Loucy (cell line): ENCODE data around the gene MAB21L3.

Experiments
- H2AFZ ChIP-seq: fragments of 200-600 bp; sonication (generic); 2 replicates; pipeline ENCODE4 v1.6.0; 2016; ENCODE audit warnings: antibody characterized with exemption, mild to moderate bottlenecking, low read length, moderate library complexity
- H3F3A ChIP-seq: fragments of 200-600 bp; 2 replicates; pipeline ENCODE4 v1.6.0; 2016; ENCODE audit warnings: antibody characterized with exemption, low read depth, mild to moderate bottlenecking
- H3K27me3 ChIP-seq: fragments of 200-600 bp; sonication (generic); 2 replicates; pipeline ENCODE4 v1.6.1; 2014; ENCODE audit warnings: low read length, mild to moderate bottlenecking; ENCODE audit not compliant: insufficient read depth, poor library complexity, severe bottlenecking
- H3K36me3 ChIP-seq: fragments of 200-600 bp; sonication (generic); 2 replicates; pipeline ENCODE4 v1.6.1; 2016; ENCODE audit warnings: low read length; ENCODE audit not compliant: insufficient read depth
- H3K4me1 ChIP-seq: fragments of 200-600 bp; sonication (generic); 2 replicates; pipeline ENCODE4 v1.5.1; 2014; ENCODE audit warnings: low read length, mild to moderate bottlenecking; ENCODE audit not compliant: insufficient read depth, poor library complexity, severe bottlenecking
- H3K4me2 ChIP-seq: fragments of 200-600 bp; sonication (generic); 2 replicates; pipeline ENCODE4 v1.6.0; 2014; ENCODE audit warnings: antibody characterized with exemption, low read length, low read depth, mild to moderate bottlenecking; ENCODE audit not compliant: poor library complexity, severe bottlenecking
- H3K4me3 ChIP-seq: fragments of 200-600 bp; sonication (generic); 2 replicates; pipeline ENCODE4 v1.5.1; 2014; ENCODE audit warnings: low read length, mild to moderate bottlenecking, mixed read lengths; ENCODE audit not compliant: poor library complexity, severe bottlenecking
- H3K79me2 ChIP-seq: fragments of 200-600 bp; sonication (generic); 2 replicates; pipeline ENCODE4 v1.6.1; 2014; ENCODE audit warnings: low read length; ENCODE audit not compliant: insufficient read depth
- H3K9ac ChIP-seq: fragments of 200-600 bp; sonication (generic); 2 replicates; pipeline ENCODE4 v1.6.0; 2014; ENCODE audit warnings: mild to moderate bottlenecking, low read depth, low read length, moderate library complexity; ENCODE audit not compliant: poor library complexity, severe bottlenecking
- H3K9me2 ChIP-seq: fragments of 200-600 bp; sonication (generic); replicated peaks from 2 replicates; pipeline ENCODE4 v1.6.1; 2016; ENCODE audit warnings: low read depth, low read length, mixed read lengths
- H3K9me3 ChIP-seq: fragments of 200-600 bp; sonication (generic); 2 replicates; pipeline ENCODE4 v1.6.1; 2014; ENCODE audit warnings: mild to moderate bottlenecking, antibody characterized with exemption, low read length, low read depth; ENCODE audit not compliant: insufficient read depth
- H4K20me1 ChIP-seq: fragments of 200-600 bp; sonication (generic); 2 replicates; pipeline ENCODE4 v1.6.0; 2014; ENCODE audit warnings: antibody characterized with exemption, low read length, mild to moderate bottlenecking; ENCODE audit not compliant: insufficient read depth, poor library complexity, severe bottlenecking
- EZH2phosphoT487 ChIP-seq: fragments of 200-600 bp; IDR thresholded peaks from 2 replicates; pipeline ENCODE4 v1.6.1; 2018; ENCODE audit warnings: antibody characterized with exemption, mild to moderate bottlenecking, moderate library complexity, borderline replicate concordance
- TF ChIP-seq, protein P1 (sequence below): fragments of 200-600 bp; sonication (generic); conservative IDR thresholded peaks from 2 replicates; pipeline ENCODE4 v1.5.1; 2014; ENCODE audit warnings: mild to moderate bottlenecking, antibody characterized with exemption, low read length

MAB21L3 gene

DNA sequence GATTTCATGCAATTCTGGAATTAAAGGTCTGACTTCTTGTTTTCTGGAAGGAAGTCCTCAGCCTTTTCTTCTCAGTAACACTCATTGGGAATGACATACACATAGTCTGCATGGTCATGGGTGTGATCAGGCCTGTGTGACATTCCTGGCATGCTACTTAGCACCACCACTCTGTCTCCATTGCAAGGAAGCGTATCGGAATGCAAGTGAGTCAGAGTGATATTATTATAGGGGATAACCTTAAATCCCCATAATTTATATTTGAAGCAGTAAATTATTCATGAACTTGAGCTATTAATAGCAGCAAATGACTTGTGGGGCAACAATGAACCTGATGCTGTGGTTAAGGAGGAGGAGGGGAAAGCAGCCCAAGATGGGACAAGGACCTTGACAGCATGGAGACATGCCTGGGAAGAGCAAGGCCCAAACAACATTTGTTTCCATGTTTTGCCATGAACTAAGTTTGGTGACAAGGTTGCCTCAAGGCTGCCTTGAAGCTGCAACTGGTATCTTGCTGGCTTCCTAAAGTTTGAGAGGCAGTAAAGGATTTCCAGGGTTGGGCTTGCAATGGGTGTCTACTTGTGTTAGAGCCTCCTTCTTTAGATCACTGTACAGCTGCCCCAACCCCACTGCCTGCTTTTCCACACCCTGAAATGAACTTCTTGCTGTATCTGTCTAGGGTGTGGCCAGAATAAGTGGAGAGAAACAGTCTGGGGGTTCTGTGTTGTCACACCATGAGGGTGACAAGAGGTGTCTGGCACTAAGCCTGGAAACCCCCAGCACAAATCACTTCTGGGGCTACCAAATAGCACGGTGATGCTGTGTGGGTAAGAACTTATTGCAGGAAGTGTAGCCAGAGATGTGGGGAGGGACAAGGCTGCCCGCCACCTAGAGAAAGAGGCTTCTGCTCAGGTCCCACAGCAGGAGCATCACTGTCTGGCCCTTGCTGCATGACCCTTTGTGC is 4.6 kb downstream of the MAB21L3 start:
- Histone ChIP-seq H3K4me1 (no peaks in the 10 kb centered on the region), H3K9ac (no peak overlapping the region), H4K20me1 (no peaks in the 10 kb centered on the region), H3K27me3 (no peaks in the 10 kb centered on the region), H3K4me3 (no peak overlapping the region), H3K9me2 (no peaks in the 10 kb centered on the region), H3K4me2 (no peak overlapping the region), H3K36me3 (no peaks in the 10 kb centered on the region), H2AFZ (no peak overlapping the region), H3K79me2 (no peaks in the 10 kb centered on the region), H3F3A (no peaks in the 10 kb centered on the region), H3K9me3 (no peaks in the 10 kb centered on the region)
- TF ChIP-seq EZH2phosphoT487 = no peak
- TF ChIP-seq, protein P1, sequence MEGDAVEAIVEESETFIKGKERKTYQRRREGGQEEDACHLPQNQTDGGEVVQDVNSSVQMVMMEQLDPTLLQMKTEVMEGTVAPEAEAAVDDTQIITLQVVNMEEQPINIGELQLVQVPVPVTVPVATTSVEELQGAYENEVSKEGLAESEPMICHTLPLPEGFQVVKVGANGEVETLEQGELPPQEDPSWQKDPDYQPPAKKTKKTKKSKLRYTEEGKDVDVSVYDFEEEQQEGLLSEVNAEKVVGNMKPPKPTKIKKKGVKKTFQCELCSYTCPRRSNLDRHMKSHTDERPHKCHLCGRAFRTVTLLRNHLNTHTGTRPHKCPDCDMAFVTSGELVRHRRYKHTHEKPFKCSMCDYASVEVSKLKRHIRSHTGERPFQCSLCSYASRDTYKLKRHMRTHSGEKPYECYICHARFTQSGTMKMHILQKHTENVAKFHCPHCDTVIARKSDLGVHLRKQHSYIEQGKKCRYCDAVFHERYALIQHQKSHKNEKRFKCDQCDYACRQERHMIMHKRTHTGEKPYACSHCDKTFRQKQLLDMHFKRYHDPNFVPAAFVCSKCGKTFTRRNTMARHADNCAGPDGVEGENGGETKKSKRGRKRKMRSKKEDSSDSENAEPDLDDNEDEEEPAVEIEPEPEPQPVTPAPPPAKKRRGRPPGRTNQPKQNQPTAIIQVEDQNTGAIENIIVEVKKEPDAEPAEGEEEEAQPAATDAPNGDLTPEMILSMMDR = no peak

DNA sequence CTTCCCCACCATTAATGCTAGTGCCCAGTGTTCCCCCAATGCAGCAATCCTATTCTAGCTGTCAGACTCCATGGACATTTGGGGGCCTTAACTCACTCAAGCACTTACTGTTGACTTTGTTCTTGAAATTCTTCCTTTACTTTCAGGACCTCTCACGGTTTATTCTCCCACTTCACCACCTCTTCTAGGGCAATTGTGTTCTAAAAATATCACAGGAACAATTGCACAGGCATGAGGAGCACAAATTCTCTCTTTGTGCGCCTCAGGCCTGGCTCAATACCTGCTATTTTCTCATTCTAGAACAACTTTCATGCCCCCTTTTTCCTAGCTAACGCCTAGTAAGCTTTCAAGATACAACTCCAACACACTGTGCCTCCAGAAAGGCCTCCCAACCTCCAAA is 7.3 kb downstream of the MAB21L3 start:
- H4K20me1 ChIP-seq = no peaks in the 10 kb centered on the region
- H3K4me1 ChIP-seq = no peaks in the 10 kb centered on the region
- H3K9me2 ChIP-seq = no peaks in the 10 kb centered on the region
- TF ChIP-seq EZH2phosphoT487 = no peak
- TF ChIP-seq, protein P1 = no peak
- H3K4me3 ChIP-seq = no peak overlapping the region
- no peaks in the 10 kb centered on the region for H3K36me3 ChIP-seq
- H3K4me2 ChIP-seq = no peak overlapping the region
- no peaks in the 10 kb centered on the region for H3K27me3 ChIP-seq
- H3F3A ChIP-seq = no peaks in the 10 kb centered on the region
- H3K9ac ChIP-seq = no peak overlapping the region
- H3K9me3 ChIP-seq = no peaks in the 10 kb centered on the region
- no peak overlapping the region for H2AFZ ChIP-seq
- no peaks in the 10 kb centered on the region for H3K79me2 ChIP-seq

DNA sequence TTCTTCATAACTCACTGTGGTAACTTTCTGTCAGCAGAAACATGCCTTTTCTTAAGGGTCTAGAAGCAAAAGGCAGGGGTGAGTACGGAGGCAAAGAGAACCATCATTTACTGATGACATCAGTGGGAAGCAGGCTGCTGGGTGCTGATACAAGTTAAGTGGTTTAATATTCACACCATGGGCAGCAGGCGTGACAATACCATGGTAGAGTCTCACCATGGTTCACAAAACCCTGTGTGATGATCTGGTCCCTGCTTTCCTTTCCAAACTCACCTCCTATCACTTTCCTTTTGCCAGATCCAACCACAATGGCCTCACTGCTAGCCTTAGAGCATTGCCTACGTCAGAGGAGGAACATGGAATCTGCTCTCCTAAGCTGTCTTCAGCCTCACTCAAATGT is 8.7 kb downstream of the MAB21L3 start:
- no peaks in the 10 kb centered on the region for H4K20me1 ChIP-seq
- H3K9ac ChIP-seq = no peak overlapping the region
- no peaks in the 10 kb centered on the region for H3K9me2 ChIP-seq
- no peak overlapping the region for H3K4me3 ChIP-seq
- H3F3A ChIP-seq = no peaks in the 10 kb centered on the region
- no peak overlapping the region for H3K4me2 ChIP-seq
- no peaks in the 10 kb centered on the region for H3K9me3 ChIP-seq
- no peaks in the 10 kb centered on the region for H3K36me3 ChIP-seq
- H3K79me2 ChIP-seq = no peaks in the 10 kb centered on the region
- no peaks in the 10 kb centered on the region for H3K27me3 ChIP-seq
- no peak overlapping the region for H2AFZ ChIP-seq
- no peaks in the 10 kb centered on the region for H3K4me1 ChIP-seq
- TF ChIP-seq EZH2phosphoT487 = no peak
- TF ChIP-seq, protein P1 = no peak
